Transverse colon (tissue), 3 donors: ENCODE data around the gene NR3C1.

Source experiments
- EP300 ChIP-seq: sonication (generic); formaldehyde crosslinking; IDR thresholded peaks from one replicate; pipeline ENCODE4 v1.6.1; 2017; ENCODE audit warnings: antibody characterized with exemption, low read depth
- TF ChIP-seq, protein P1 (sequence below), 5 experiments: fragments of 200-600 bp in 3 of 5; fragments of 450-650 bp in 2 of 5; sonication (generic) in 3 of 5; IDR thresholded peaks; 1 replicate in 2 of 5; 2 replicates in 3 of 5; pipeline ENCODE4 v1.5.1; 2016 to 2017; ENCODE audit warnings: antibody characterized with exemption in 5 of 5, inconsistent platforms in 3 of 5, mild to moderate bottlenecking in 2 of 5, moderate library complexity in 1 of 5

DNA sequence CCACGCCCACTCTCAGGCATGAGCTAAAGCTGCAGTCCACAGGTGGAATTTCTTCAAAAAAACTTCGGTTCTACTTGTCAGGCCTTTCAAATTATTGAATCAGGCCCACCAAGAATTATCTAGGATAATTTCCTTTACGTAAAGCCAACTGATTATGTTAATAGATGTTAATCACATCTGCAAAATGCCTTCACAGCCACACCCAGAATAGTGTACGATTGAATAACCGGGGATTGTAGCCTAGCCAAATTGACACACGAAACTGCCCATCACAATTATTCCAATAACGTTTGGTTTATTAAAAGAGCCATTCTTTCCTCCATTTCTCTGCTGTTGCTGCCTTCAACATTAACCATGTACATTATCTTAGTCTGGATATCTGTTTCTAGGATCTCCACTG lies 148.7 kb downstream of the NR3C1 start:
- TF ChIP-seq, protein P1, sequence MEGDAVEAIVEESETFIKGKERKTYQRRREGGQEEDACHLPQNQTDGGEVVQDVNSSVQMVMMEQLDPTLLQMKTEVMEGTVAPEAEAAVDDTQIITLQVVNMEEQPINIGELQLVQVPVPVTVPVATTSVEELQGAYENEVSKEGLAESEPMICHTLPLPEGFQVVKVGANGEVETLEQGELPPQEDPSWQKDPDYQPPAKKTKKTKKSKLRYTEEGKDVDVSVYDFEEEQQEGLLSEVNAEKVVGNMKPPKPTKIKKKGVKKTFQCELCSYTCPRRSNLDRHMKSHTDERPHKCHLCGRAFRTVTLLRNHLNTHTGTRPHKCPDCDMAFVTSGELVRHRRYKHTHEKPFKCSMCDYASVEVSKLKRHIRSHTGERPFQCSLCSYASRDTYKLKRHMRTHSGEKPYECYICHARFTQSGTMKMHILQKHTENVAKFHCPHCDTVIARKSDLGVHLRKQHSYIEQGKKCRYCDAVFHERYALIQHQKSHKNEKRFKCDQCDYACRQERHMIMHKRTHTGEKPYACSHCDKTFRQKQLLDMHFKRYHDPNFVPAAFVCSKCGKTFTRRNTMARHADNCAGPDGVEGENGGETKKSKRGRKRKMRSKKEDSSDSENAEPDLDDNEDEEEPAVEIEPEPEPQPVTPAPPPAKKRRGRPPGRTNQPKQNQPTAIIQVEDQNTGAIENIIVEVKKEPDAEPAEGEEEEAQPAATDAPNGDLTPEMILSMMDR (IDR thresholded peaks at IDR 0.05): no peak
- no peak for TF ChIP-seq EP300
